Neuronal stem cell (in vitro differentiated cells): ENCODE results near the gene JMJD4.

Experiments
- DNase-seq: peaks from one replicate; pipeline ENCODE4 v3.0.0-alpha.2; 2013; ENCODE audit warnings: low spot score
- H2AFZ ChIP-seq: one replicate; pipeline ENCODE4 v1.6.1; 2013; ENCODE audit warnings: mild to moderate bottlenecking, low read length, inconsistent platforms
- H2AK5ac ChIP-seq: 2 replicates; pipeline ENCODE4 v1.6.1; 2013; ENCODE audit warnings: low read depth, mild to moderate bottlenecking, inconsistent platforms, low read length, moderate library complexity, mixed read lengths
- H2BK120ac ChIP-seq: 2 replicates; pipeline ENCODE4 v1.6.1; 2013; ENCODE audit warnings: low read depth, mild to moderate bottlenecking, inconsistent platforms, low read length, moderate library complexity, mixed read lengths
- H2BK12ac ChIP-seq: one replicate; pipeline ENCODE4 v1.6.1; 2013; ENCODE audit warnings: low read length, inconsistent platforms
- H2BK15ac ChIP-seq: 2 replicates; pipeline ENCODE4 v1.6.1; 2013; ENCODE audit warnings: mild to moderate bottlenecking, low read length, inconsistent platforms, mixed read lengths
- H2BK5ac ChIP-seq: one replicate; pipeline ENCODE4 v1.6.1; 2013; ENCODE audit warnings: inconsistent platforms, mild to moderate bottlenecking, low read length, moderate library complexity
- H3K14ac ChIP-seq: one replicate; pipeline ENCODE4 v1.6.1; 2013; ENCODE audit warnings: low read length, inconsistent platforms
- H3K18ac ChIP-seq: 2 replicates; pipeline ENCODE4 v1.6.1; 2013; ENCODE audit warnings: low read length, inconsistent platforms
- H3K23ac ChIP-seq: 2 replicates; pipeline ENCODE4 v1.6.1; 2013; ENCODE audit warnings: low read depth, mild to moderate bottlenecking, mixed read lengths, low read length, inconsistent platforms; ENCODE audit not compliant: poor library complexity
- H3K27ac ChIP-seq: replicated peaks from 3 replicates; pipeline ENCODE4 v1.5.1; 2013; ENCODE audit warnings: low read length, inconsistent platforms
- H3K27me3 ChIP-seq, 3 experiments: 2 replicates each; pipeline ENCODE4 v1.6.1; 2013; ENCODE audit warnings: low read length in 3 of 3, mild to moderate bottlenecking in 2 of 3, inconsistent platforms in 1 of 3, low read depth in 1 of 3, mixed read lengths in 1 of 3, moderate library complexity in 1 of 3; ENCODE audit not compliant: control insufficient read depth in 3 of 3, insufficient read depth in 3 of 3
- H3K36me3 ChIP-seq, 2 donors: replicated peaks in 1 of 2; 2 replicates each; pipeline ENCODE4 v1.6.1; 2013; ENCODE audit warnings: low read length in 2 of 2; ENCODE audit not compliant: control insufficient read depth in 2 of 2, insufficient read depth in 2 of 2
- H3K4ac ChIP-seq: 2 replicates; pipeline ENCODE4 v1.6.1; 2013; ENCODE audit warnings: inconsistent platforms, mild to moderate bottlenecking, low read length, moderate library complexity
- H3K4me1 ChIP-seq, 2 donors: 1 replicate in 1 of 2; 2 replicates in 1 of 2; pipeline ENCODE4 v1.6.1; 2013; ENCODE audit warnings: low read length in 2 of 2, low read depth in 1 of 2; ENCODE audit not compliant: control insufficient read depth in 2 of 2, insufficient read depth in 1 of 2
- H3K4me2 ChIP-seq: one replicate; pipeline ENCODE4 v1.6.1; 2013; ENCODE audit warnings: mild to moderate bottlenecking, low read length, inconsistent platforms; ENCODE audit not compliant: insufficient read depth, poor library complexity, severe bottlenecking
- H3K4me3 ChIP-seq, 2 donors: 2 replicates each; pipeline ENCODE4 v1.5.1; 2013; ENCODE audit warnings: low read length in 2 of 2, mild to moderate bottlenecking in 2 of 2, inconsistent platforms in 1 of 2, moderate library complexity in 1 of 2
- H3K79me1 ChIP-seq: one replicate; pipeline ENCODE4 v1.6.1; 2013; ENCODE audit warnings: low read depth, mild to moderate bottlenecking, inconsistent platforms, low read length, moderate library complexity
- H3K9ac ChIP-seq: one replicate; pipeline ENCODE4 v1.6.1; 2013; ENCODE audit warnings: mild to moderate bottlenecking, low read depth, low read length, inconsistent platforms; ENCODE audit not compliant: poor library complexity
- H3K9me3 ChIP-seq, 2 donors: replicated peaks in 1 of 2; 2 replicates each; pipeline versions ENCODE3 to v1.6.1; 2013; ENCODE audit warnings: low read length in 2 of 2, mild to moderate bottlenecking in 2 of 2, inconsistent platforms in 1 of 2, low read depth in 1 of 2, mixed read lengths in 1 of 2, moderate library complexity in 1 of 2; ENCODE audit not compliant: control insufficient read depth in 2 of 2, insufficient read depth in 1 of 2
- H4K8ac ChIP-seq: one replicate; pipeline ENCODE4 v1.6.1; 2013; ENCODE audit warnings: low read depth, mild to moderate bottlenecking, inconsistent platforms, low read length, moderate library complexity
- H4K91ac ChIP-seq: one replicate; pipeline ENCODE4 v1.6.1; 2013; ENCODE audit warnings: low read length, low read depth, mild to moderate bottlenecking, inconsistent platforms; ENCODE audit not compliant: poor library complexity
- WGBS, 2 donors: extraction: QIAGEN DNeasy Blood & Tissue Kit; methylation state at CpG; one replicate each; pipeline ENCODE4 v1.1.7; 2013; ENCODE audit warnings: missing lambda C conversion rate in 2 of 2, mixed read lengths in 1 of 2; ENCODE audit not compliant: insufficient read length in 2 of 2, insufficient replicate concordance in 1 of 2; ENCODE audit errors: extremely low coverage in 2 of 2; 5-methylcytosine and 5-hydroxymethylcytosine counted together

Gene JMJD4

GRCh38 chr1:227768640-227769039 lies 33.5 kb upstream of the JMJD4 start:
- H2AFZ ChIP-seq = no peak overlapping the region
- peaks cover 0 to 4% of the 10 kb centered on the region in 2 donors for H3K9me3 ChIP-seq
- H2BK5ac ChIP-seq = no peak overlapping the region
- no peak overlapping the region for H4K91ac ChIP-seq
- H3K4me1 ChIP-seq = no peaks in the 10 kb centered on the region
- no CpG with 5 or more reads among the region's 6 CpGs for WGBS, 2 donors
- peaks cover 2% of the 10 kb centered on the region for H3K79me1 ChIP-seq
- H3K4me3 ChIP-seq = no peak overlapping the region
- no peak overlapping the region for H3K9ac ChIP-seq
- H3K23ac ChIP-seq = no peak overlapping the region
- H3K27ac ChIP-seq = no peak overlapping the region
- H2BK15ac ChIP-seq = no peak overlapping the region
- no peak overlapping the region for H2AK5ac ChIP-seq
- H2BK12ac ChIP-seq = no peak overlapping the region
- peaks cover 40 to 72% of the 10 kb centered on the region in 2 donors for H3K36me3 ChIP-seq
- no peak for DNase-seq
- no peak overlapping the region for H3K4me2 ChIP-seq
- H3K4ac ChIP-seq = no peak overlapping the region
- no peak overlapping the region for H2BK120ac ChIP-seq
- H3K27me3 ChIP-seq = no peaks in the 10 kb centered on the region
- H3K14ac ChIP-seq = no peak overlapping the region
- H3K18ac ChIP-seq = no peak overlapping the region
- H4K8ac ChIP-seq = no peak overlapping the region

- Histone ChIP-seq H4K91ac (no peak overlapping the region), H3K4me1 (no peaks in the 10 kb centered on the region), H4K8ac (no peak overlapping the region), H3K18ac (no peak overlapping the region), H3K4me2 (no peak overlapping the region), H2BK15ac (no peak overlapping the region), H3K9me3 (peaks cover 0 to 4% of the 10 kb centered on the region in 2 donors), H3K4me3 (no peak overlapping the region), H3K27ac (no peak overlapping the region), H3K36me3 (peaks cover 44 to 70% of the 10 kb centered on the region in 2 donors), H3K79me1 (peaks cover 8% of the 10 kb centered on the region), H3K27me3 (no peaks in the 10 kb centered on the region), H2AFZ (no peak overlapping the region), H3K9ac (no peak overlapping the region), H3K14ac (no peak overlapping the region), H3K4ac (no peak overlapping the region), H2BK120ac (no peak overlapping the region), H2BK5ac (no peak overlapping the region), H2BK12ac (no peak overlapping the region), H2AK5ac (no peak overlapping the region), H3K23ac (no peak overlapping the region)
- WGBS, 2 donors = no CpG with 5 or more reads among the region's 7 CpGs
- DNase-seq = no peak
Measured at GRCh38 chr1:227768125-227768439, 33.0 kb upstream of the JMJD4 start.

GRCh38 chr1:227767401-227768124 lies 32.5 kb upstream of the JMJD4 start:
- DNase-seq = no peak
- peak overlapping the region in 1 of 2 donors; percentile 25 for H3K4me3 ChIP-seq
- no peak overlapping the region for H2AFZ ChIP-seq
- no peaks in the 10 kb centered on the region for H3K27me3 ChIP-seq
- H3K4ac ChIP-seq = no peak overlapping the region
- no peak overlapping the region for H2BK15ac ChIP-seq
- H3K9ac ChIP-seq = peak overlapping the region; percentile 64
- H3K36me3 ChIP-seq = peaks cover 45 to 70% of the 10 kb centered on the region in 2 donors
- peak overlapping the region; percentile 8 for H4K8ac ChIP-seq
- no CpG with 5 or more reads among the region's 6 CpGs for WGBS, 2 donors
- H3K23ac ChIP-seq = peak overlapping the region; percentile 28
- no peak overlapping the region for H2BK120ac ChIP-seq
- H3K18ac ChIP-seq = no peak overlapping the region
- H3K79me1 ChIP-seq = peaks cover 8% of the 10 kb centered on the region
- H3K14ac ChIP-seq = no peak overlapping the region
- H4K91ac ChIP-seq = peak overlapping the region; percentile 18
- no peak overlapping the region for H3K27ac ChIP-seq
- no peak overlapping the region for H2AK5ac ChIP-seq
- no peak overlapping the region for H2BK12ac ChIP-seq
- H3K4me1 ChIP-seq = no peaks in the 10 kb centered on the region
- H2BK5ac ChIP-seq = no peak overlapping the region
- H3K9me3 ChIP-seq = peaks cover 0 to 4% of the 10 kb centered on the region in 2 donors
- no peak overlapping the region for H3K4me2 ChIP-seq

- no peak overlapping the region for H2AFZ ChIP-seq
- H3K14ac ChIP-seq = no peak overlapping the region
- peak overlapping the region in 1 of 2 donors; percentile 25 for H3K4me3 ChIP-seq
- H3K9me3 ChIP-seq = peaks cover 0 to 4% of the 10 kb centered on the region in 2 donors
- peaks cover 46 to 70% of the 10 kb centered on the region in 2 donors for H3K36me3 ChIP-seq
- H2BK15ac ChIP-seq = no peak overlapping the region
- H2BK120ac ChIP-seq = no peak overlapping the region
- peaks cover 8% of the 10 kb centered on the region for H3K79me1 ChIP-seq
- no peak overlapping the region for H3K27ac ChIP-seq
- H3K18ac ChIP-seq = no peak overlapping the region
- no peak overlapping the region for H2BK5ac ChIP-seq
- peak overlapping the region; percentile 8 for H4K8ac ChIP-seq
- H3K9ac ChIP-seq = peak overlapping the region; percentile 64
- WGBS, 2 donors = no CpG with 5 or more reads among the region's 19 CpGs
- no peak overlapping the region for H3K4me2 ChIP-seq
- no peaks in the 10 kb centered on the region for H3K27me3 ChIP-seq
- no peak overlapping the region for H4K91ac ChIP-seq
- H3K4me1 ChIP-seq = no peaks in the 10 kb centered on the region
- no peak overlapping the region for H2AK5ac ChIP-seq
- no peak for DNase-seq
- H3K23ac ChIP-seq = peak overlapping the region; percentile 28
- H3K4ac ChIP-seq = no peak overlapping the region
- H2BK12ac ChIP-seq = no peak overlapping the region
Measured at GRCh38 chr1:227766653-227767277, 31.7 kb upstream of the JMJD4 start.
